HG03066 (cell line): Measurements from ENCODE around the gene SMC5.

ENCODE experiments used
- ATAC-seq: cut with Tn5 transposase; IDR thresholded peaks from one replicate; pipeline ENCODE4 v1.9.1; 2021; ENCODE audit warnings: low read depth; ENCODE audit not compliant: unreplicated experiment

SMC5 gene

GRCh38 chr9:70403166-70403565 lies 144.4 kb downstream of the SMC5 start:
- ATAC-seq = no peak

- ATAC-seq = no peak
Measured at GRCh38 chr9:70403618-70404025, 144.8 kb downstream of the SMC5 start.

DNA sequence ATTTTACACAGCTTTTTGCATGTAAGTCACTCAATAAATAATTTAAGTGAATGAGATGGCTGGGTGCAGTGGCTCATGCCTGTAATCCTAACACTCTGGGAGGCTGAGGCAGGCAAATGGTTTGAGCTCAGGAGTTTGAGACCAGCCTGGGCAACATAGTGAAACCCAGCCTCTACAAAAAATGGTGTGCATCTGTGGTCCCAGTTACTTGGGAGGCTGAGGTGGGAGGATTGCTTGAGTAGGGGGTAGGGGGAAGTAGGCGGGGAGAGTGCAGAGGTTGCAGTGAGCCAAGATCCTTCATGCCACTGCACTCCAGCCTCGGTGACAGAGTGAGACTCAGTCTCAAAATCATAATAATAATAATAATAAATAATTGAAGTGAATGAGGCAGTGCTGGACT lies 145.5 kb downstream of the SMC5 start:
- no peak for ATAC-seq
